Endometrial microvascular endothelial cells (primary cell): ENCODE measurements around the gene CYB5B. TPM values are rescaled to one million over a fixed set of nuclear protein-coding genes. Genes with fewer than 3 reads are reported as not detected.

Experiments used
- in situ Hi-C: cut with HindIII; loops from 2 replicates; pipeline ENCODE4 v1.10.0; 2017; ENCODE audit warnings: low sequenced_read_pairs, low pct_unique_long_range_greater_than_20kb; ENCODE audit errors: inconsistent ontology term
- total RNA-seq: library from RNA; depleted of rRNA; stranded (reverse); fragments of >200 nt; gene quantifications from one replicate; pipeline ENCODE4 v1.2.3, GENCODE V29; 2015; ENCODE audit errors: inconsistent ontology term

CYB5B gene
- total RNA-seq, 1 donor from 2014 or later: 71.3 TPM

- in situ Hi-C loops: no loop called here
Measured at GRCh38 chr16:69476920-69477443, 52.6 kb downstream of the CYB5B start.

GRCh38 chr16:69477546-69477945, 53.1 kb downstream of the CYB5B start:
- in situ Hi-C loops: no loop called here

- in situ Hi-C loops: no loop called here
Measured at GRCh38 chr16:69478685-69479084, 54.3 kb downstream of the CYB5B start.

GRCh38 chr16:69479775-69480174, 55.4 kb downstream of the CYB5B start:
- in situ Hi-C loops: no loop called here

GRCh38 chr16:69481901-69482341, 57.5 kb downstream of the CYB5B start:
- in situ Hi-C loops: no loop called here

- in situ Hi-C loops: no loop called here
Measured at GRCh38 chr16:69482410-69482991, 58.1 kb downstream of the CYB5B start.

GRCh38 chr16:69483611-69484010, 59.2 kb downstream of the CYB5B start:
- in situ Hi-C loops: no loop called here

- in situ Hi-C loops: no loop called here
Measured at GRCh38 chr16:69485361-69485760, 60.9 kb downstream of the CYB5B start.

- in situ Hi-C loops: no loop called here
Measured at GRCh38 chr16:69485816-69486215, 61.4 kb downstream of the CYB5B start.

- in situ Hi-C loops: no loop called here
Measured at GRCh38 chr16:69486272-69486671, 61.9 kb downstream of the CYB5B start.

GRCh38 chr16:69486724-69487123, 62.3 kb downstream of the CYB5B start:
- in situ Hi-C loops: no loop called here

GRCh38 chr16:69490707-69491324, 66.4 kb downstream of the CYB5B start:
- in situ Hi-C loops: no loop called here

GRCh38 chr16:69494991-69495392, 70.6 kb downstream of the CYB5B start:
- in situ Hi-C loops: no loop called here

GRCh38 chr16:69495821-69496220, 71.4 kb downstream of the CYB5B start:
- in situ Hi-C loops: no loop called here

- in situ Hi-C loops: no loop called here
Measured at GRCh38 chr16:69496376-69496775, 72.0 kb downstream of the CYB5B start.

GRCh38 chr16:69496896-69497295, 72.5 kb downstream of the CYB5B start:
- in situ Hi-C loops: no loop called here

GRCh38 chr16:69497876-69498596, 73.6 kb downstream of the CYB5B start:
- in situ Hi-C loops: no loop called here

- in situ Hi-C loops: no loop called here
Measured at GRCh38 chr16:69498926-69499325, 74.5 kb downstream of the CYB5B start.

- in situ Hi-C loops: no loop called here
Measured at GRCh38 chr16:69499541-69500230, 75.3 kb downstream of the CYB5B start.
